ENCODE data around the gene MTHFD1. TPM values are rescaled to one million over a fixed set of nuclear protein-coding genes. Genes with fewer than 3 reads are reported as not detected.
A peak's percentile ranks its signal among the peaks of the same experiment; 100 is the strongest.

The MTHFD1 gene
- total RNA-seq, 6 donors from 2014 or later, result 16.8 to 59.8 (median 29.6) TPM

DNA sequence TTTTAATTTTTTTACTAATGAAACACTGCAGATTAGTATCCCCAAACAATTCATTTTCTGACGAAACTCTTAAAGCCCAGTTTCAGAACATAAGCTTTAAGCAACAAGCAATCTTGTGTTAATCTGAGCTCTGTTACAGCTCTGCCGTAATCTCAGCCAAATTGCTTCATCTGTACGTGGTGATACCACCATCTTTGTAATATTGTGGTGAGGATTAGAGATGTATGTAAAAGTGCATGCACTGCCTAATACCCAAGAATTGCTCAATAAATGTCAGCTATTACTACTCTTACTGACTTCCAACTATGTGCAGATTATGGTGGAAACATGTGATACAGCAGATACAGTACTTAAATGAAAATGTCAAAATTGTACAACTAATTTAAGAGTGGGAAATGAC is 78.9 kb downstream of the MTHFD1 start:
- 67 to 77% methylated on average over 3 of the region's 3 CpGs for WGBS, 2 donors
- peak in 1 of 2 donors; percentile 19 for ATAC-seq (ENCODE audit: low FRiP score in 2 of 2)
- TF ChIP-seq, protein P1, sequence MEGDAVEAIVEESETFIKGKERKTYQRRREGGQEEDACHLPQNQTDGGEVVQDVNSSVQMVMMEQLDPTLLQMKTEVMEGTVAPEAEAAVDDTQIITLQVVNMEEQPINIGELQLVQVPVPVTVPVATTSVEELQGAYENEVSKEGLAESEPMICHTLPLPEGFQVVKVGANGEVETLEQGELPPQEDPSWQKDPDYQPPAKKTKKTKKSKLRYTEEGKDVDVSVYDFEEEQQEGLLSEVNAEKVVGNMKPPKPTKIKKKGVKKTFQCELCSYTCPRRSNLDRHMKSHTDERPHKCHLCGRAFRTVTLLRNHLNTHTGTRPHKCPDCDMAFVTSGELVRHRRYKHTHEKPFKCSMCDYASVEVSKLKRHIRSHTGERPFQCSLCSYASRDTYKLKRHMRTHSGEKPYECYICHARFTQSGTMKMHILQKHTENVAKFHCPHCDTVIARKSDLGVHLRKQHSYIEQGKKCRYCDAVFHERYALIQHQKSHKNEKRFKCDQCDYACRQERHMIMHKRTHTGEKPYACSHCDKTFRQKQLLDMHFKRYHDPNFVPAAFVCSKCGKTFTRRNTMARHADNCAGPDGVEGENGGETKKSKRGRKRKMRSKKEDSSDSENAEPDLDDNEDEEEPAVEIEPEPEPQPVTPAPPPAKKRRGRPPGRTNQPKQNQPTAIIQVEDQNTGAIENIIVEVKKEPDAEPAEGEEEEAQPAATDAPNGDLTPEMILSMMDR (IDR thresholded peaks at IDR 0.05), result no peak
- TF ChIP-seq POLR2AphosphoS5 (IDR thresholded peaks at IDR 0.05) (no peak), EP300 (IDR thresholded peaks at IDR 0.05) (no peak), POLR2A (IDR thresholded peaks at IDR 0.05) (no peak)

DNA sequence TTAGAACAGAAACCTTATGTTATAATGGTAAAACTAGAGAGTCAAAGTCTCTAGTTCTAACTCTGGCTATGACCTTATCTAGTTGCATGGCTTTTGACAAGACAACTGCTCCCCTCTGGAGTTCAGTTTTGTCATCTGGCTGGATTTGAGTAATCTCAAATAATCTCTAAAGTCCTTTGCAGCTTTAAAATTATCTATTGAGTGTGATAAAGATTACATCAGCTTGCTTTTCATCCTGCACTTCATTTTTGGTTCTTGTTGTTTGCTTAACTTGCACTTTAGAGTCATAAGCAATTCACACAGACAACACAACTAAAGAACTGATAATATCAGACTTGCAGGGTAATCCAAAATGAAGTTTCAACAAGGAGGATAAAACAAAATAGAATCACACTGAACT is 79.4 kb downstream of the MTHFD1 start:
- no peak overlapping the region for H3K4me3 ChIP-seq
- no peaks in the 10 kb centered on the region for H3K9me3 ChIP-seq
- no peak for TF ChIP-seq EP300 (IDR thresholded peaks at IDR 0.05)
- TF ChIP-seq, protein P1 (IDR thresholded peaks at IDR 0.05), result no peak
- TF ChIP-seq POLR2AphosphoS5 (IDR thresholded peaks at IDR 0.05), result no peak
- no peak for TF ChIP-seq POLR2A (IDR thresholded peaks at IDR 0.05)
- ATAC-seq (ENCODE audit: low FRiP score in 2 of 2) (no peak), DNase-seq (no peak)
- H3K4me1 ChIP-seq, result peaks cover 7 to 20% (median 13%) of the 10 kb centered on the region in 4 donors
- H3K27me3 ChIP-seq, result peaks cover 0 to 11% (median 0%) of the 10 kb centered on the region in 4 donors
- H3K36me3 ChIP-seq, result no peaks in the 10 kb centered on the region
- no peak overlapping the region for H3K27ac ChIP-seq

More for the DNA sequence above, 78.9 kb downstream of the MTHFD1 start:
- H3K4me1 ChIP-seq, result peaks cover 7 to 20% (median 13%) of the 10 kb centered on the region in 4 donors
- H3K27me3 ChIP-seq, result peaks cover 0 to 11% (median 0%) of the 10 kb centered on the region in 4 donors
- no peak overlapping the region for H3K4me3 ChIP-seq
- no peak for DNase-seq
- H3K36me3 ChIP-seq, result no peaks in the 10 kb centered on the region
- H3K27ac ChIP-seq, result no peak overlapping the region
- H3K9me3 ChIP-seq, result no peaks in the 10 kb centered on the region

DNA sequence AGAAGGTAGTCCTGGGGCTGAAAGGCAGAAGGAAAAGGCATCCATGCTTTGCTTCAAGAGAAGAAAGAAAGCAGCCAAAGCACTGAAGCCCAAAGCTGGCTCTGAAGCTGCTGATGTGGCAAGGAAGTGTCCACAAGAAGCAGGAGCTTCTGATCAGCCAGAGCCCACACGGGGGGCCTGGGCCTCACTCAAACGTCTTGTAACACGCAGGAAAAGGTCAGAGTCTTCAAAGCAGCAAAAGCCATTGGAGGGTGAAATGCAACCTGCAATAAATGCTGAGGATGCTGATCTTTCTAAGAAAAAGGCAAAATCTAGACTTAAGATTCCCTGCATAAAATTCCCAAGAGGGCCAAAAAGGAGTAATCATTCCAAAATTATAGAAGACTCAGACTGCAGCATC is 80.3 kb downstream of the MTHFD1 start:
- no peak for TF ChIP-seq EP300 (IDR thresholded peaks at IDR 0.05)
- TF ChIP-seq POLR2AphosphoS5 (IDR thresholded peaks at IDR 0.05), result no peak
- no peak for TF ChIP-seq POLR2A (IDR thresholded peaks at IDR 0.05)
- TF ChIP-seq, protein P1 (IDR thresholded peaks at IDR 0.05), result no peak
- WGBS, 2 donors, result 79 to 82% methylated on average over 3 of the region's 3 CpGs
- H3K4me3 ChIP-seq, result no peak overlapping the region
- no peaks in the 10 kb centered on the region for H3K9me3 ChIP-seq
- H3K36me3 ChIP-seq, result no peaks in the 10 kb centered on the region
- ATAC-seq (ENCODE audit: low FRiP score in 2 of 2), result no peak
- H3K27me3 ChIP-seq, result peaks cover 0 to 11% (median 0%) of the 10 kb centered on the region in 4 donors
- no peak for DNase-seq
- H3K27ac ChIP-seq, result no peak overlapping the region
- H3K4me1 ChIP-seq, result peaks cover 7 to 20% (median 13%) of the 10 kb centered on the region in 4 donors

DNA sequence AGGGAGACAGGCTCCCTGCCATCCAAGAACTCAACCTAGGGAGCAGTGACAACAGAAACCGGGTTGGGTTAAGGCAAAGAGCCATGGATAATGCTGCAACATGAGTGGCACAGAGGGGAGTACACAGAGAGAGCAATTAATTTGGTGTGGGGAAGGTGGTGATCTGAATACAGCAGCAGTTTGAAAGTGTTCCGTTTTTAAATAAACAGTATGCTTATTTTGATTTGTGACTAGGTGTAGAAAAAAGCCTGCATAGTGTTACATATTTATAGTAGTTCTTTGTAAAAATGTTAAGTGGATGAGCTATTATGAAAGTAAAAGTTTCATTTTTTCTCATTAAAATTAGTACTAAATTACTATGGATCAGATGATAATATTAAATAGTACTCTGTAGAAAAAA is 85.9 kb downstream of the MTHFD1 start:
- Histone ChIP-seq H3K27me3 (no peaks in the 10 kb centered on the region), H3K4me1 (no peaks in the 10 kb centered on the region), H3K9me3 (no peaks in the 10 kb centered on the region), H3K36me3 (no peaks in the 10 kb centered on the region), H3K4me3 (no peak overlapping the region), H3K27ac (no peak overlapping the region)
- 69 to 70% methylated on average over 2 of the region's 2 CpGs for WGBS, 2 donors
- TF ChIP-seq POLR2A (IDR thresholded peaks at IDR 0.05) (no peak), EP300 (IDR thresholded peaks at IDR 0.05) (no peak), POLR2AphosphoS5 (IDR thresholded peaks at IDR 0.05) (no peak)
- TF ChIP-seq, protein P1 (IDR thresholded peaks at IDR 0.05), result no peak
- DNase-seq, result no peak
- no peak for ATAC-seq (ENCODE audit: low FRiP score in 2 of 2)

DNA sequence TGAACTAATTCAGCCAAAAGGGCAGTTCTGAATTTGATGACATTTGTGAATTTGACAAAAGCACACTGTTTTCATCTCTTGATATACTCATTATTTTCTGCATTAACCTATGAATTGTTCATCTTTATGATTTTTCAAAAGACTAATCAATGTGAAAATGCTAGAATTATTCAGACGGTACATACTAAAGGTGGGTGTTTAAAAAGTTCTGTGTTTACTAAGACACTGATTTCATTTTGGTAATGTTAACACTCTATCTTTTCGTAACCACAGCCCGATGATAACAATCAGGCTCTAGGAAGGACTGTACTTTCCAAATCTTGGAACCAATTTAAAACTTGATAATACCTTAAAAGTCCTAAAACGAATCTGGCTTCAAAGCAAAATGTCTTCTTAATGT is 86.5 kb downstream of the MTHFD1 start:
- Histone ChIP-seq H3K27ac (no peak overlapping the region), H3K9me3 (no peaks in the 10 kb centered on the region), H3K4me1 (no peaks in the 10 kb centered on the region), H3K36me3 (peaks cover 0 to 4% (median 0%) of the 10 kb centered on the region in 4 donors), H3K27me3 (no peaks in the 10 kb centered on the region), H3K4me3 (no peak overlapping the region)
- 86 to 89% methylated on average over 4 of the region's 4 CpGs for WGBS, 2 donors
- ATAC-seq (ENCODE audit: low FRiP score in 2 of 2) (no peak), DNase-seq (no peak)
- TF ChIP-seq POLR2AphosphoS5 (IDR thresholded peaks at IDR 0.05) (no peak), EP300 (IDR thresholded peaks at IDR 0.05) (no peak), POLR2A (IDR thresholded peaks at IDR 0.05) (no peak)
- TF ChIP-seq, protein P1 (IDR thresholded peaks at IDR 0.05), result no peak
